Measurements from ENCODE around the gene ATAD3A. TPM values are rescaled to one million over a fixed set of nuclear protein-coding genes. Genes with fewer than 3 reads are reported as not detected.
"Not testable (repeated sequence)": the region's sequence is repeated elsewhere in the genome, so short reads cannot be mapped to it uniquely, and the experiment has no call there.

Gene ATAD3A
- total RNA-seq, 1 donor from 2014 or later, result 51.9 TPM

DNA sequence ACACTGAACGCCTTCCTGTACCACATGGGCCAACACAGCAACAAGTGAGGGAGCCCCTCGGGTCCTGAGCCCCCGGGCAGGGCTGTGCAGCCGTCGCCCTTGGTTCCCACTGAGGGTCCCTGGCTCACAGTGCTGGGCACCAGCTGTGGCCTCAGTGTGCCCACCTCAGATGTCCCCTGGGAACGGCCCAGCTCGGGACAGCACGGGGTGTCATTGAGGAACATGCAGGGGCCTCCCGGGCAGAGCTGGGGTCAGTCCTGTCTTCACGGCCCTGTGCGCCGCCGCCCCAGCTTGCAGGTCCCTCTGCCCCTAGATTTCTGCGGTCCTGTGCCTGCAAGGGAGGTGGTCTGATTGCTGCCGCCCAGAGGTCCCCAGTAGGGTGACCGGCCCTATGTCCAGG, 22.7 kb upstream of the ATAD3A start:
- intact Hi-C loops (cut with micrococcal nuclease), result no loop called here

DNA sequence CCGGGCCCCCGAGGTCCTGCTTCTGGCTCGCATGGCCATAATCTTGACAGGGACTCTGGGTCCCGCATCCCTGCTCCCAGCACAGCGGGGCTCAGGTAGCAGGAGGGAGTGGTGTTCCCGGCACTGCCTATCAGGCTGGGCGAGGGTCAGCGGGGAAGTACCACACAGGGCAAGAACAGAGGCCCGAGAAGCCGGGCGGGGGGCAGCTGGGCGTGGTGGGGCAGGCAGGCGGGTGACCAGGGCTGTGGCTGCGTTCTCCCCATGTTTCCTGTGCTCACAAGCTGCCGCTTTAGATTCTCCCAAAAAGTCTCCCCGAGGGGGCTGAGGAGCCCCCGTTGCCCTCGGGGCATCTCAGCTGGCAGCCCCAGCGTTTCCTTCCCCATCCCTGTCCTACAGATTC, 22.1 kb upstream of the ATAD3A start:
- intact Hi-C loops (cut with micrococcal nuclease), result no loop called here

DNA sequence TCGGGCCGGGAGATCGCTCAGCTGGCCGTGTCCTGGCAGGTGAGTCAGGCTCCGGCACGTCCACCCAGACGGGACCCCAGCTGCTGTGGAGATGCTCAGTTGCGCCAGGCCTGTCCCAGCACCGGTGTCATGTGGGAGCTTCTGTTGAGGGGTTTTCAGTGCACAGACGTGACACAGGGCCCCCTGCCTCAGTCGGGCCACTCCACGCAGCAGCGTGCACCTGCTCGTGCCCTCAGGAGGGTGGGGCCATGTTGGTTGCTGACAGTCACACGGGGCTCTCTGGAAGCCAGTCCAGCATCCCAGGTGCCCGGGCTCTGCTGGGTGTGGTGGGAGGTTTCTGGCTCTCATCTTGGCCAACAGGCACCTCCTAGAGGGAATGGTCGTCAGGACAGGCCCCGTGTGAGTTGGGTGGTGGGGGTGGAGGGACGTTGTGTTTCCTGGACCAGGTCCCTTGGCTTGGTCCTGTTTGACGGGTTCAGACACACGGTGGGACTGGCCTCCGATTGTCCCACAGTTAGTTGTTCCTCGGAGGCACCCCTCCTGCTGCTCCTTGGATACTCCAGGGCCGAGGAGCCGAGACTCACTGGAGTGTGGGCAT, 21.2 kb upstream of the ATAD3A start:
- intact Hi-C loops (cut with micrococcal nuclease), result no loop called here

DNA sequence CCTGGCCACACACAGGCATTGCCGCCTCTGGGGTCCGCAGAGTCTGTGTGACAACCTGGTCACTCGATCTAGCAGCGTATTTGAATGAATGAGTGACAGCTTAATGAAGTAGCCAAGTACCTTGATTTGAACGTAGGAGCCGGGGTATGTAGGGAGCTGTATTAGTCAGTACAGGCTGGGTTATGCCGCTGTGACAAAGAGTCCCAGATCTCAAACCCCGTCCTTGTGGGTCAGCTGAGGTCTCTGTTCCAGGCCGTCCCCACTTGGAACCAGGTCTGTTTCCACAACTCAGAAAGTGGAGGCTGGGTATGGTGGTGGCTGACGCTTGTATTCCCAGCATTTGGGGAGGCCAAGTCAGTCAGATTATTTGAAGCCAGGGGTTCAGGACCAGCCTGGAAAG, 20.4 kb upstream of the ATAD3A start:
- intact Hi-C loops (cut with micrococcal nuclease), result no loop called here

DNA sequence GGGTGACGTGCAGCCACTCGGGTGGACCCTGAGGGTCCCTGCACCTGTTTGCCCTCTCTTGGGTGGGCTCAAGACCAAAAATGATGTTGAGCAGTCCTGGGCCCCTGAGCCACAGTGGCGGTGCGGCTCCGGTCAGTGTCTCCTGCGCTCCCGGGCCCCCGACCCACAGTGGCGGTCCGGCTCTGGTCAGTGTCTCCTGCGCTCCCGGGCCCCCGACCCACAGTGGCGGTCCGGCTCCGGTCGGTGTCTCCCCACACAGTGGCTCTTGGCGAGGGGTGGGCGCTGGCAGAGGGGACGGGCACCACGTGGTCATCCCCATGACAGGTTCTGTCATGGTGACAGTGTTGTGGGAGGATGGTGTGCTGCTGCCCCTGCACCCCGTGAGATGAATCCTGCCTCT, 17.7 kb upstream of the ATAD3A start:
- intact Hi-C loops (cut with micrococcal nuclease), result not testable (repeated sequence)

DNA sequence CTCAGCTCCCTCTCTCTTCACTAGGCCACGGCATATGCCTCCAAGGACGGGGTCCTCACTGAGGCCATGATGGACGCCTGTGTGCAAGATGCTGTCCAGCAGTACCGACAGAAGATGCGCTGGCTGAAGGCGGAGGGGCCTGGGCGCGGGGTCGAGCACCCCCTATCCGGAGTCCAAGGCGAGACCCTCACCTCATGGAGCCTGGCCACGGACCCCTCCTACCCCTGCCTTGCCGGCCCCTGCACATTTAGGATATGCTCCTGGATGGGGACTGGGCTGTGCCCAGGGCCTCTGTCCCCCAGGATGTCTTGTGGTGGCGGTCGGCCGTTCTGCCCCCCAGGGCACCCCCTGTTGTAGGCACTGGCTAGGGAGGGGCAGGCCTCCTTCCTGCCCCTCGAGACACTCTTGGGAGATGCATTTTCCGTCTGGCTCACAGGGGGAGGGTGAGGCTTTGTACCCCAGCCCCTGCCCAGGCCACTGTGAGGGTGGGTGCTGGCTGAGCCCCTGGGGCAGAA, 16.4 kb upstream of the ATAD3A start:
- intact Hi-C loops (cut with micrococcal nuclease), result not testable (repeated sequence)

DNA sequence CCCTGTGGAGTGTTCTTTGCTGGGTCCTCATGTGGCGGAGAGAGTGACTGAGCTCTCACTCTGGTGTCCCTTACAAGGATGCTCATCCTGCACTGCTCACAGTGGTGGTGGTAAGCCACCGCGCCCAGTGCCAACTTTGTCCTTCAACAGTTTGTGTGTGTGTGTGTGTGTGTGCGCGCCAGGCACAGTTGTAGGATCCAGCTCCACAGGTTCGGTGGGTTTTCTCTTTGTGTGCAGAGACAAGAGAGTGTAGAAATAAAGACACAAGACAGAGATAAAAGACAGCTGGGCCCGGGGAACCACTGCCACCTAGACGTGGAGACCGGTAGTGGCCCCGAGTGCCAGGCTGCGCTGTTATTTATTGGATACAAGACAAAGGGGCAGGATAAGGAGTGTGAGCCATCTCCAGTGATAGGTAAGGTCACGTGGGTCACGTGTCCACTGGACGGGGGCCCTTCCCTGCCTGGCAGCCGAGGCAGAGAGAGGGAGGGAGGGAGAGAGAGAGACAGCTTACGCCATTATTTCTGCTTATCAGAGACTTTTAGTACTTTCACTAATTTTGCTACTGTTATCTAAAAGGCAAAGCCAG, 7.1 kb upstream of the ATAD3A start:
- intact Hi-C loops (cut with micrococcal nuclease), result not testable (repeated sequence)

DNA sequence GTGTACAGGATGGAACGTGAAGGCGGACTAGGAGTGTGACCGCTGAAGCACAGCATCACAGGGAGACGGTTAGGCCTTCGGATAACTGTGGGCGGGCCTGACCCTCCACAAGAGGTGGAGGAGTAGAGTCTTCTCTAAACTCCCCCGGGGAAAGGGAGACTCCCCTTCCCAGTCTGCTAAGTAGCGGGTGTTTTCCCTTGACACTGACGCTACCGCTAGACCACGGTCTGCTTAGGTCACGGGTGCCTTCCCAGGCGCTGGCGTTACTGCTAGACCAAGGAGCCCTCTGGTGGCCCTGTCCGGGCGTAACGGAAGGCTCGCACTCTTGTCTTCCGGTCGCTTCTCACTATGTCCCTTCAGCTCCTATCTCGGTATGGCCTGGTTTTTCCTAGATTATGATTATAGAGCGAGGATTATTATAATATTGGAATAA, 6.6 kb upstream of the ATAD3A start:
- intact Hi-C loops (cut with micrococcal nuclease), result not testable (repeated sequence)

DNA sequence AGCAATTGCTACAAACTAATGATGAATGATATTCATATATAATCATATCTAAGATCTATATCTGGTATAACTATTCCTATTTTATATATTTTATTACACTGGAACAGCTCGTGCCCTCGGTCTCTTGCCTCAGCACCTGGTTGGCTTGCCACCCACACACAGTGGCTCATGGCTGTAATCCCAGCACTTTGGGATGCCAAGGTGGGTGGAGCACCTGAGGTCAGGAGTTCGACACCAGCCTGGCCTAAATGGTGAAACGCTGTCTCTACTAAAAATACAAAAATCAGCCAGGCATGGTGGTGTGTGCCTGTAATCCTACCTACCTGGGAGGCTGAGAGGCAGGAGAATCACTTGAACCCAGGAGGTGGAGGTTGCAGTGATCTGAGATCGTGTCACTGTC, 6.2 kb upstream of the ATAD3A start:
- intact Hi-C loops (cut with micrococcal nuclease), result not testable (repeated sequence)

DNA sequence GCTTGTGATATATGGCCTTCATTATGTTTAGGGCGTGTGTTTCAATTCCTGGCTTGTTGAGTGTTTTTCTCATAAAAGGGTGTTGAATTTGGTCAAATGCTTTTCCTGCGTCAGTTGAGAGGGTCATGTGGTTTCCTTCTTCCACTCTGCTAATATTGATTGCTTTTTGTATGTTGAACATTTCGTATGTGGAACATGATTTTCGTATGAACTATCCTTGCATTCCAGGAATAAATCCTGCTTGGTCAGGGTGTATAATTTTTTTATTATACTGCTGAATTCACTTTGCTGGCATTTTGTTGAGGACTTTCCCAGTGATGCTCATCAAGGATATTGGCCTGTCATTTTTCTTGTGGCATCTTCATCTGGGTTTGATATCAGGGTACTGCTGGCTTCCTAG, 4.7 kb upstream of the ATAD3A start:
- intact Hi-C loops (cut with micrococcal nuclease), result no loop called here

DNA sequence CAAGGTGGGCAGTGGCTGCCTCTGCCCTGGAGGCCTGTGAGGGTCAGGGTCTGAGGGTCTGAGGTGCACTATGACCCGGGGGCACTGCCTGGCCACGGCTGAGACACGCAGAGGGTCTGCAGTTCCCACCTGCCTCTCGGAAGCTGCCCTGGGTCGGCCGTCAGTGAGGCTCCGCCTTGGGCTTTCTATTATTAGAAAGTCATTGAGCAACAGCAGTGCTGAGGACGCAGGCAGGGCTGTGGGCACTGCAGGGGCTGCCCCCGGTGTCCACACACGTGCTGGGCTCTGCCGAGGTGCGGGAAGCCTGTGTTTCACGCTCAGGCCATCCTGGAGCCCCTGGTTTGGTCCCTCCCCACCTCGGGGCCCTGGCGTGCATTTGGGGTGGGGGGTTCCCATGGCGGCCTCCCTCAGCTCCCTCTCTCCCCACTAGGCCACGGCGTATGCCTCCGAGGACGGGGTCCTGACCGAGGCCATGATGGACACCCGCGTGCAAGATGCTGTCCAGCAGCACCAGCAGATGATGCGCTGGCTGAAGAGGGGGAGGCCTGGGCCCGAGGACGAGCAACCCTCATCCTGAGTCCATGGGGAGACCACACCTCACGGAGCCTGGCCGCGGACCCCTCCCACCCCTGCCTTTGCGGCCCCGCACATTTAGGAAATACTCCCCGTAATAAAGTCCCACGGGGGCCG, 3.0 kb upstream of the ATAD3A start:
- intact Hi-C loops (cut with micrococcal nuclease), result not testable (repeated sequence)

DNA sequence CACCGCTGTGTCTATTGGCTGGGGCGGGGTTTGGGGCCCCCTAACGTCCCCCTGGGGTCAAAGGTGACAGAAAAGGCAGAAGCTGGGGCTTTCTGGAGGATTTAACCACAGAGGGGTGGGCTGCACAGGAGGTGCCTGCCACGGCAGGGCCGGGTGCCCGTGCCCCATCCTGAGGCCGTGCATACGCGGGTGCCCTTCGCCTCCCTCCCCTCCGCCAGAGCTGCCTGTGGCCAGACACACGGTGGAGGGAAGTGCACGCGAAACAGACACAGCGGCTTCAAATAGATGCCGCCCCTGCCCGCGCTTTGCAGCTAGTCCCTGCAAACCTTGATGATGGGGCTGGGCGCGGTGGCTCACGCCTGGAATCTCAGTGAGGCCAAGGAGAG, 2.5 kb upstream of the ATAD3A start:
- intact Hi-C loops (cut with micrococcal nuclease), result not testable (repeated sequence)

DNA sequence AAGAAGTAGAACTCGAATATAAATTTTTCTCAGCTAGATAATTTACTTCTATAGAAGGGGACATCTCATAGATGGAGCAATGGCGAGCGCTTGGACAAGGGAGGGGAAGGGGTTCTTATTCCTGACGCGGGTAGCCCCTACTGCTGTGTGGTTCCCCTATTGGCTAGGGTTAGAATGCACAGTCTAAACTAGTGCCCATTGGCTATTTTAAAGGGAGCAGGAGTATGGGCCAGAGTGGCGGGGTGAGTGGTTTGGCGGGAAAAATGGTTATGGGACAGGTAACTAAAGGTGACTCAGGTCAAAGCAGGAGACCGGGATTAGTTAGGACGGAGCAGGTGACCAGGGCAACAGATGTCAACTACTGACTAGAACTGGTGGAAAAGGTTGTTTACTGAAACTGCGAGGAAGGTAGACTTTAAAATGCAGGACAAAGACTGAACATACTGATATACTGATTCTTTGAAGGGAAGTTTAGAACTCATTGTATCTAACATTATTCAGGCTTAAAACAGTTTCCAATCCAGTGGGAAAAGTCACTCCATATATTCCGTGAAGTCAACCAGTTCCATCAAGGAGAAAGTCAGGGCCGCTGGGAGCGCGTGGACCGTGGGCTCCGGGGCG, 940 bp upstream of the ATAD3A start:
- intact Hi-C loops (cut with micrococcal nuclease), result loop anchor here (5.0 kb wide), 1 partner anchor 104 kb away; the partner anchor contains the start of gene MRPL20

DNA sequence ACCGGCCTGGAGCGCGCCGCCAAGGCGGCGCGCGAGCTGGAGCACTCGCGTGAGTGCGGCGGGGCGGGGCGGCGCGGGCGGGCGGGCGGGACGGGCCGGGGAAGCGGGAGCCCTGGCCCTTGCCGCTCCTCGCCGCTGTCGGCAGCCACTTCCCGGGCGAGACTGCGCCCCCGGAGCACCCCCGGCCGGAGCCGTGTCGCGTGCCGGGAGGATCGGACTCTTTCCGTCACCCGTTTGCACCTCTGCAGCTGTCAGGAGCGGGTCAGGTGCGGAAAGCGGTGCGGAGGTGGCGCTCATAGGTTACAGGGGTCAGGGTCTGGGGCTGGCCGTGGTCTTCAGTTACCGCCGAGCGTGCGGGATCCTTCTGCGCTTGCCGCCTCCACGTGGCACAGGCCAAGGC, 463 bp downstream of the ATAD3A start:
- intact Hi-C loops (cut with micrococcal nuclease), result loop anchor here (1.0 to 5.0 kb wide), 2 partner anchors 62 to 105 kb away; partner anchors contain the start of genes MRPL20 and SSU72

DNA sequence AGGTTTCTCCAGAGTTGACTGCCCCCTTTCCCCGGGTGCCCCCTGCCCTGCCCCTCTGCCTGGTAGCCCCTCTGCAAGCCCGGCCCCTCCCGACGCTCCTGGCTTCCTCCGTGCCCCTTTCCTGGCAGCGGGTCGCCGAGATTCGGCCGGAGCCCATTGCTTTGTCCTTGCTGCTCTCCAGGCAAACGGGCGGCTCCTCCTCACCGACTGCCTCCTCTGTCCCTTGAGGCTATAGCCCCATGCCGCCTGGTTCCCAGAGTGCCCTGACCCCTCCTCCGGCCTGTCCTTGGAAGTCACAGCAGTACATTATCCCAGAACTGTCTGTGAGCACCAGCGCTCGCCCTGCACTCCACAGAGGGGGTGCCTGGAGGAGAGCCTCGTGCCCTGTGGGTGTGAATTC, 1.7 kb downstream of the ATAD3A start:
- intact Hi-C loops (cut with micrococcal nuclease), result loop anchor here (5.0 kb wide), 1 partner anchor 106 kb away; the partner anchor contains the start of gene MRPL20

DNA sequence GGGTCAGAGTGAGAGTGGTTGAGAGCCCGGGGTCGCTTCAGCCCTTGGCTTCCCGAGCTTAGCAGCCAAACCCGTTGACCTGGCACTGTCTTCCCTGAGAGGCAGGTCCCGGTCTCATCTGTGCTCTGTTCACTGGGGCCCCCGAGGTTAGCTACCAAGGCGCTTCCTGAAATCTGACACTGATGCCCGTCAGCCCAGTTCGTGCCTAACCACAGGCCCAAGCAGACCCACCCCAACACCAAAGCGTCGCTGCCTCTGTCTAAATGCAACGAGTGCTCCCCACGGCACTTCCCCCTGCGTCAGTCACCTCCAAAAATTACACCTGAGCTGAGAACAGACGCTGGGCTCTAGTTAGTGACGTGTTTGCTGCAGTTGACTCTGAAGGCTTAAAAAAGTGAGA, 2.4 kb downstream of the ATAD3A start:
- intact Hi-C loops (cut with micrococcal nuclease), result loop anchor here (5.0 kb wide), 1 partner anchor 107 kb away; the partner anchor contains the start of gene MRPL20

DNA sequence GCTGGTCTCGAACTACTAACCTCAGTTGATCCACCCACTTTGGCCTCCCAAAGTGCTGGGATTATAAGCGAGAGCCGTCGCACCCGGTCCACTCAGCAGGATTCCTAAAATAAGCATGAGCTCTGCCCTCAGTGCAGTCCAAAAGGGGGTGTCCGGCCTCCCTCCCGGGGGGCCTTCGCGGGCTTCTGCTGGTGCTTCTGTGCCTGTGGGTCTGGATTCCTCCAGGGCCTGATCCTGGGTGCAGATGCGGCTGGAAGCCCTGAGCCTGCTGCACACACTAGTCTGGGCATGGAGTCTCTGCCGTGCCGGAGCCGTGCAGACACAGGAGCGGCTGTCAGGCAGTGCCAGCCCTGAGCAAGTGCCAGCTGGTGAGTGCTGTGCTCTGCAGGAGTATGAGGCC, 5.0 kb downstream of the ATAD3A start:
- intact Hi-C loops (cut with micrococcal nuclease), result not testable (repeated sequence)

DNA sequence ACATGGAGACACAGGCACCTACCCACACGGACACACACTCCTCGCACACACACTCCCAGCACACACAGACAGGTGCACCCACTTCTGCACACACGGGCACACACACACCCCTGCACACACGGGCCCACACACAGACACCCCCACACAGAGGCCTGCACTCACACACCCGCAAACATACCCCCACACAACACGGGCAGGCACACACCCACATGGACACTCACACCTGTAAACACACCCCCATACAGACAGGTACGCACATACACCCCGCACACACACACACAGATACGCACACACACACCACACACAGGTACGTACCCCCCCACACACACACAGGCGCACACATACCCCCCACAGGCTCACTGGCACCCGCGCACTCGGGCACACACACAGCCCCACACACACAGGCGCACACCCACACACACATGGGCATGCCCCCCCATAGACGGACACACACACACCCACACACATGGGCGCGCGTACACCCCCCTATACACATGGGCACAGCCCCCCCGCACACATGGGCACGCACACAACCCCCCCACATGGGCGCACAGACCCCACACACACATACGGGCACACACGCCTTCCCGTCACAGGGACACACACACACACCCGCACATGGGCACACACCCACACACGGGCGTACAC, 6.1 kb downstream of the ATAD3A start:
- intact Hi-C loops (cut with micrococcal nuclease), result no loop called here

DNA sequence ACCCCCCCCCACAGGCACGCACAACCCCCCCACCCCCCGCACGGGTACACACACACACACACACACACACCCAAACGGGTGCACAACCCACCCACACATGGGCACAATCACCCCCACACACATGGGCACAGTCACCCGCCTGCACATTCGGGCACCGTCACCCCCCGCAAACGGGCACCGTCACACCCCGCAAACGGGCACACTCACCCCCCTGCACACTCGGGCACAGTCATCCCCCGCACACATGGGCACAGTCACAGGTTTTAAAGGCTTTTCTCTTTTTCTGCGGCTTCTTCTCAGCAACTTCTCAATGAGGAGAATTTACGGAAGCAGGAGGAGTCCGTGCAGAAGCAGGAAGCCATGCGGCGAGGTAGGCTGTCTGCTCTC, 6.7 kb downstream of the ATAD3A start:
- intact Hi-C loops (cut with micrococcal nuclease), result not testable (repeated sequence)

DNA sequence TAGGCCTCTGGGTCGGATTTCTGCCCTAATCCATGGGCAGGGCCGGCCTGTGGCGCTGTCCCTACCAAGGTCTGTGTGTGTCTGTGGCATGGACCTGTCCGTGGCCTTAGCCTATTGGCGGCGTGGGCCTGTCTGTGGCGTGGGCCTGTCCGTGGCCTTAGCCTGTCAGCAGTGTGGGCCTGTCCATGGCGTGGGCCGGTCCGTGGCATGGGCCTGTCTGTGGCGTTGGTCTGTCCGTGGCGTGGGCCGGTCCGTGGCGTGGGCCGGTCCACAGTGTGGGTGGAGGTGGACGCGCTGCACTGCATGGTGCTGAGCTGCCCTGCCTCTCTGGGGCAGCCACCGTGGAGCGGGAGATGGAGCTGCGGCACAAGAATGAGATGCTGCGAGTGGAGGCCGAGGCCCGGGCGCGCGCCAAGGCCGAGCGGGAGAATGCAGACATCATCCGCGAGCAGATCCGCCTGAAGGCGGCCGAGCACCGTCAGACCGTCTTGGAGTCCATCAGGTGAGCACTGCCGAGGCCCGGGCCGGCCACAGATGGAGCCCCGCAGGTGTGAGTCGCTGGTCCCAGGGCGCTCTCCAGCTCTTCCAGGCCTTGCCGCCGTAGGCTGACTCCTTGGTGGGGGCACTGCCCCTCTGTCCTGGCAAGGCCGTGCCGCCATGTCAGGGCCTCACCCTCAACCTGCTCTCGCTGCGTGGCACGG, 8.0 kb downstream of the ATAD3A start:
- intact Hi-C loops (cut with micrococcal nuclease), result not testable (repeated sequence)

DNA sequence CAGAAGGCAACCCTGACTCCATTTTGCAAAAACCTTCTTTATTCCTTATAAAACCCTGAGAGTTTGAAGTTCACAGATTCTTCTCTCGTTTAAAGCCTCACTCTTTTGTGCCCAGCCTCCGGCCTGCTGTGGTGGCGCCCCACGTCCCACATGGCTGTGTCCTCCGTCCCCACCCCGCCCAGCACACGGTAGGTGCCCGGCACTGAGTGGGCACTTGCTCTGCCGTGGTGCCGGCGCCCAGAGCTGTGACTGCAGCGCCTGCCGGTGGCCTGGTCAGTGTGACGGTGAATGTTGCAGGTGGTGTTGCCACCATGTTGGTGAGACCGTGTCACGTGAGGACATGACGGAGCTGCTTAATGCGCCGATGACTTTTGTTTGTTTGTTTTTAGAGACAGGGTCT, 9.4 kb downstream of the ATAD3A start:
- intact Hi-C loops (cut with micrococcal nuclease), result no loop called here

All from T-helper 2 cell treated with Interferon-gamma antibody and Interleukin-4, amounts not matched to agents 100 ng/mL and 5 ng/mL, for 36 hours (primary cell).